Hepatocyte (in vitro differentiated cells): ENCODE results near the gene PSMD11. TPM values are rescaled to one million over a fixed set of nuclear protein-coding genes. Genes with fewer than 3 reads are reported as not detected.
"Not testable (repeated sequence)": the region's sequence is repeated elsewhere in the genome, so short reads cannot be mapped to it uniquely, and the experiment has no call there.

Experiments
- DNase-seq: peaks from one replicate; pipeline ENCODE4 v3.0.0-alpha.2; 2016; ENCODE audit warnings: low spot score
- H2AFZ ChIP-seq: fragments of 200-600 bp; sonication (generic); 2 replicates; pipeline ENCODE4 v1.6.0; 2016; ENCODE audit warnings: antibody characterized with exemption, mild to moderate bottlenecking
- H3K27ac ChIP-seq: fragments of 200-600 bp; sonication (generic); 2 replicates; pipeline ENCODE4 v1.5.1; 2016; ENCODE audit warnings: mild to moderate bottlenecking
- H3K27me3 ChIP-seq: fragments of 200-600 bp; sonication (generic); 2 replicates; pipeline ENCODE4 v1.6.1; 2016
- H3K36me3 ChIP-seq: fragments of 200-600 bp; sonication (generic); replicated peaks from 2 replicates; pipeline ENCODE4 v1.5.1; 2016; ENCODE audit warnings: low read depth; ENCODE audit not compliant: insufficient read depth
- H3K4me1 ChIP-seq: fragments of 200-600 bp; sonication (generic); 2 replicates; pipeline ENCODE4 v1.5.1; 2016; ENCODE audit warnings: mild to moderate bottlenecking, moderate library complexity; ENCODE audit not compliant: insufficient read depth
- H3K4me2 ChIP-seq: fragments of 200-600 bp; sonication (generic); 2 replicates; pipeline ENCODE4 v1.6.0; 2016
- H3K4me3 ChIP-seq: fragments of 200-600 bp; sonication (generic); 2 replicates; pipeline ENCODE4 v1.5.1; 2016; ENCODE audit warnings: mild to moderate bottlenecking
- H3K79me2 ChIP-seq: fragments of 200-600 bp; sonication (generic); 2 replicates; pipeline ENCODE4 v1.6.0; 2017; ENCODE audit warnings: mild to moderate bottlenecking
- H3K9me2 ChIP-seq: fragments of 200-600 bp; sonication (generic); replicated peaks from 2 replicates; pipeline ENCODE4 v1.6.0; 2017; ENCODE audit warnings: mild to moderate bottlenecking; ENCODE audit not compliant: insufficient read depth
- H3K9me3 ChIP-seq: fragments of 200-600 bp; sonication (generic); 2 replicates; pipeline ENCODE4 v1.5.1; 2016; ENCODE audit warnings: low read depth, mild to moderate bottlenecking
- H4K20me1 ChIP-seq: fragments of 200-600 bp; sonication (generic); 2 replicates; pipeline ENCODE4 v1.6.0; 2016; ENCODE audit warnings: mild to moderate bottlenecking; ENCODE audit not compliant: insufficient read depth, poor library complexity, severe bottlenecking
- EZH2 ChIP-seq: fragments of 200-600 bp; sonication (generic); IDR thresholded peaks from 2 replicates; pipeline ENCODE4 v1.6.1; 2016; ENCODE audit warnings: antibody characterized with exemption, mild to moderate bottlenecking, borderline replicate concordance
- EZH2phosphoT487 ChIP-seq: fragments of 200-600 bp; sonication (generic); IDR thresholded peaks from one replicate; pipeline ENCODE4 v1.6.1; 2018; ENCODE audit warnings: antibody characterized with exemption, mild to moderate bottlenecking, low read depth, moderate library complexity; ENCODE audit not compliant: unreplicated experiment, severe bottlenecking
- WGBS: methylation state at CpG from one replicate; pipeline ENCODE4 v1.1.6; 2016; ENCODE audit warnings: low lambda C conversion rate; ENCODE audit errors: missing lambda C conversion rate; 5-methylcytosine and 5-hydroxymethylcytosine counted together
- polyA plus RNA-seq: library from polyadenylated mRNA; unstranded; fragments of >200 nt; fragmentation: Nextera tagmentation; extraction: Ambion mirVana; gene quantifications from 2 replicates; pipeline ENCODE4 v1.2.1, GENCODE V29; 2016
- total RNA-seq: library from RNA; depleted of rRNA; stranded (reverse); fragments of >200 nt; gene quantifications from 2 replicates; pipeline ENCODE4 v1.2.3, GENCODE V29; 2014
- TF ChIP-seq, protein P1 (sequence below): fragments of 200-600 bp; sonication (generic); IDR thresholded peaks from 2 replicates; pipeline ENCODE4 v1.5.1; 2016; ENCODE audit warnings: antibody characterized with exemption, mild to moderate bottlenecking; ENCODE audit not compliant: poor library complexity

PSMD11 gene
- total RNA-seq (61.6 and 62.0 TPM in 2 replicates), polyA plus RNA-seq (141 and 145 TPM in 2 replicates)

GRCh38 chr17:32444301-32445073 is at the start of gene PSMD11:
PSMD11 (plus strand) TSS chr17:32444510; CDS start chr17:32444524, 14 bp downstream.
- DNase-seq, result peak; percentile 99
- Histone ChIP-seq H4K20me1 (peaks cover 12% of the 10 kb centered on the region), H3K27ac (peak within 1 kb of the TSS; percentile 90), H3K79me2 (peaks cover 50% of the 10 kb centered on the region), H3K9me2 (no peaks in the 10 kb centered on the region), H3K4me2 (peak within 1 kb of the TSS; percentile 86), H3K4me1 (peaks cover 13% of the 10 kb centered on the region), H3K36me3 (no peaks in the 10 kb centered on the region), H3K4me3 (peak within 1 kb of the TSS; percentile 70), H3K9me3 (no peaks in the 10 kb centered on the region), H2AFZ (peak within 1 kb of the TSS; percentile 85), H3K27me3 (no peaks in the 10 kb centered on the region)
- TF ChIP-seq, protein P1, sequence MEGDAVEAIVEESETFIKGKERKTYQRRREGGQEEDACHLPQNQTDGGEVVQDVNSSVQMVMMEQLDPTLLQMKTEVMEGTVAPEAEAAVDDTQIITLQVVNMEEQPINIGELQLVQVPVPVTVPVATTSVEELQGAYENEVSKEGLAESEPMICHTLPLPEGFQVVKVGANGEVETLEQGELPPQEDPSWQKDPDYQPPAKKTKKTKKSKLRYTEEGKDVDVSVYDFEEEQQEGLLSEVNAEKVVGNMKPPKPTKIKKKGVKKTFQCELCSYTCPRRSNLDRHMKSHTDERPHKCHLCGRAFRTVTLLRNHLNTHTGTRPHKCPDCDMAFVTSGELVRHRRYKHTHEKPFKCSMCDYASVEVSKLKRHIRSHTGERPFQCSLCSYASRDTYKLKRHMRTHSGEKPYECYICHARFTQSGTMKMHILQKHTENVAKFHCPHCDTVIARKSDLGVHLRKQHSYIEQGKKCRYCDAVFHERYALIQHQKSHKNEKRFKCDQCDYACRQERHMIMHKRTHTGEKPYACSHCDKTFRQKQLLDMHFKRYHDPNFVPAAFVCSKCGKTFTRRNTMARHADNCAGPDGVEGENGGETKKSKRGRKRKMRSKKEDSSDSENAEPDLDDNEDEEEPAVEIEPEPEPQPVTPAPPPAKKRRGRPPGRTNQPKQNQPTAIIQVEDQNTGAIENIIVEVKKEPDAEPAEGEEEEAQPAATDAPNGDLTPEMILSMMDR, result no peak
- TF ChIP-seq EZH2 (no peak), EZH2phosphoT487 (no peak)
- WGBS, result 1% methylated on average over 52 of the region's 74 CpGs

GRCh38 chr17:32396343-32396742 is 48.0 kb upstream of the PSMD11 start:
- Histone ChIP-seq H4K20me1 (no peaks in the 10 kb centered on the region), H3K27me3 (no peaks in the 10 kb centered on the region), H3K4me1 (peaks cover 4% of the 10 kb centered on the region), H3K4me3 (no peak overlapping the region), H3K36me3 (no peaks in the 10 kb centered on the region), H3K79me2 (no peaks in the 10 kb centered on the region), H3K9me2 (no peaks in the 10 kb centered on the region), H2AFZ (no peak overlapping the region), H3K4me2 (no peak overlapping the region), H3K27ac (peak overlapping the region; percentile 27), H3K9me3 (no peaks in the 10 kb centered on the region)
- peak; percentile 58 for DNase-seq
- TF ChIP-seq EZH2, result no peak
- no peak for TF ChIP-seq EZH2phosphoT487
- TF ChIP-seq, protein P1, result no peak
- 77% methylated on average over 5 of the region's 5 CpGs for WGBS

DNA sequence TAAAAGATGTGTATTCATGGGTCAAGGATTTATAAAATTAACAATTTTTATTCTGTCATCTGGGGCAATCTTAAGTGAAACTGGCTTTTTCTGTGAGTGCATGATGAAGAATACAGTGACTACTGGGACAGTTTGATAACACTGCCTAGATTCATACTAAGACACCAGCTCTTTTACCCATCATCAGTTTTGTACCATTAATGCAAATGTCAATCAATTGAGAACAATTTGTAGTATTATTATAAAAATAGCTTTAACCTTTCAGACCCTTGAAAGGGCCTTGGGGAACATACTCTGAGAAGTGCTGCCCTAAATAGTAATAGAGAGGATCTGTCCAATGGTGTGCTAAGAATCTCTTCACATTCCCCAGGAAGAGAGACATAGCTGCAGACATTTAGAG is 45.4 kb upstream of the PSMD11 start:
- no peak for DNase-seq
- no peaks in the 10 kb centered on the region for H3K27me3 ChIP-seq
- peaks cover 4% of the 10 kb centered on the region for H3K4me1 ChIP-seq
- no peaks in the 10 kb centered on the region for H4K20me1 ChIP-seq
- H3K79me2 ChIP-seq, result no peaks in the 10 kb centered on the region
- H2AFZ ChIP-seq, result no peak overlapping the region
- H3K9me2 ChIP-seq, result no peaks in the 10 kb centered on the region
- no peaks in the 10 kb centered on the region for H3K36me3 ChIP-seq
- no peaks in the 10 kb centered on the region for H3K9me3 ChIP-seq
- H3K27ac ChIP-seq, result no peak overlapping the region
- TF ChIP-seq, protein P1, result no peak
- TF ChIP-seq EZH2 (no peak), EZH2phosphoT487 (no peak)
- no peak overlapping the region for H3K4me2 ChIP-seq
- no peak overlapping the region for H3K4me3 ChIP-seq

GRCh38 chr17:32410085-32410484 is 34.2 kb upstream of the PSMD11 start:
- not testable (repeated sequence) for H3K4me3 ChIP-seq, H4K20me1 ChIP-seq, H3K9me3 ChIP-seq, H3K4me1 ChIP-seq, H3K79me2 ChIP-seq, H3K27ac ChIP-seq, H3K27me3 ChIP-seq, H3K9me2 ChIP-seq, H3K4me2 ChIP-seq, DNase-seq, H2AFZ ChIP-seq, H3K36me3 ChIP-seq
- 97% methylated on average over 3 of the region's 3 CpGs for WGBS
